Activated naive CD4-positive, alpha-beta T cell treated with anti-CD3 and anti-CD28 coated beads, Interleukin-2, amount 10 ng/mL, durations not matched to agents 7 days and 5 days (primary cell): ENCODE results near the gene FRMD5.
A peak's percentile ranks its signal among the peaks of the same experiment; 100 is the strongest.

Source experiments
- CTCF ChIA-PET: fragments of 350-600 bp; sonication (Branson Sonifier 250); formaldehyde crosslinking; loops from one replicate; lab custom pipeline; 2021; ENCODE audit warnings: antibody characterized with exemption; lab: Charles Lee
- DNase-seq: peaks from one replicate; pipeline ENCODE4 v3.0.0-alpha.2; 2020
- H3K27ac Mint-ChIP-seq: one replicate; pipeline ENCODE4 v1.8.0; 2021; ENCODE audit warnings: mild to moderate bottlenecking, moderate library complexity, mixed read lengths
- H3K27me3 Mint-ChIP-seq: one replicate; pipeline ENCODE4 v1.8.0; 2021; ENCODE audit warnings: mild to moderate bottlenecking, mixed read lengths
- H3K36me3 Mint-ChIP-seq: one replicate; pipeline ENCODE4 v1.8.0; 2021; ENCODE audit warnings: mixed read lengths
- H3K4me1 Mint-ChIP-seq: one replicate; pipeline ENCODE4 v1.8.0; 2021; ENCODE audit warnings: mixed read lengths
- H3K4me3 Mint-ChIP-seq: one replicate; pipeline ENCODE4 v1.8.0; 2021; ENCODE audit warnings: mild to moderate bottlenecking, moderate library complexity, mixed read lengths
- H3K9me3 Mint-ChIP-seq: one replicate; pipeline ENCODE4 v1.8.0; 2021; ENCODE audit warnings: mixed read lengths

FRMD5 gene

DNA sequence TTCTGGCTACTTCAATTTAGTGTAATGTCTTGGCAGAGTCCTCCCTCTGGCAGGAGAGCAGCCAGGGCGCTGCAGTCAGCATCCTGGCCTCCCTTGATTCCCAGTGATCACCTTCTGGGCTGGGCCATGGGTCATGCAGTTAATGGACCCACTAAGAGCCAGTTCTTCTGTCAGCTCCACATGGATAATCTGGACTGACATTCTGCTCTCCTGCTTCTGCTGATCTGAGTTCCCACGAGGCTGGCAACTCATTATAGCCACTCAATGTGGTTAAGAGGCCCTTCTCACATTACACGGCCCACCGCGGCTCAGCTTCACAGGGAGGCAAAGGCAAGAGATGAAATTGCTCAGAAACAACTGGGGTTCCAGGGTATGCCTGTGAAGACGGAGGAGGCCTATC, 274.3 kb downstream of the FRMD5 start:
- H3K27me3 Mint-ChIP-seq: peaks cover 4% of the 10 kb centered on the region
- H3K4me1 Mint-ChIP-seq: no peaks in the 10 kb centered on the region
- H3K4me3 Mint-ChIP-seq: no peak overlapping the region
- CTCF ChIA-PET: no interaction called here
- no peaks in the 10 kb centered on the region for H3K9me3 Mint-ChIP-seq
- no peaks in the 10 kb centered on the region for H3K36me3 Mint-ChIP-seq
- H3K27ac Mint-ChIP-seq: no peak overlapping the region
- no peak for DNase-seq

- H3K4me1 Mint-ChIP-seq: no peaks in the 10 kb centered on the region
- DNase-seq: no peak
- H3K9me3 Mint-ChIP-seq: no peaks in the 10 kb centered on the region
- H3K4me3 Mint-ChIP-seq: no peak overlapping the region
- no peaks in the 10 kb centered on the region for H3K36me3 Mint-ChIP-seq
- CTCF ChIA-PET: no interaction called here
- H3K27ac Mint-ChIP-seq: no peak overlapping the region
- peaks cover 4% of the 10 kb centered on the region for H3K27me3 Mint-ChIP-seq
These were observed 274.8 kb downstream of the FRMD5 start for GRCh38 chr15:43920254-43920600.

- H3K27me3 Mint-ChIP-seq: peaks cover 4% of the 10 kb centered on the region
- no peak for DNase-seq
- CTCF ChIA-PET: no interaction called here
- no peaks in the 10 kb centered on the region for H3K9me3 Mint-ChIP-seq
- H3K4me3 Mint-ChIP-seq: no peak overlapping the region
- no peak overlapping the region for H3K27ac Mint-ChIP-seq
- H3K36me3 Mint-ChIP-seq: no peaks in the 10 kb centered on the region
- H3K4me1 Mint-ChIP-seq: no peaks in the 10 kb centered on the region
These were observed 275.4 kb downstream of the FRMD5 start for GRCh38 chr15:43919540-43920253.

GRCh38 chr15:43918717-43919116, 276.4 kb downstream of the FRMD5 start:
- no peak for DNase-seq
- no peak overlapping the region for H3K27ac Mint-ChIP-seq

GRCh38 chr15:43916326-43916660, 278.8 kb downstream of the FRMD5 start:
- Mint-ChIP-seq H3K36me3 (no peaks in the 10 kb centered on the region), H3K4me3 (no peak overlapping the region), H3K4me1 (no peaks in the 10 kb centered on the region), H3K27me3 (no peaks in the 10 kb centered on the region), H3K9me3 (no peaks in the 10 kb centered on the region), H3K27ac (no peak overlapping the region)
- CTCF ChIA-PET: interaction anchor here (2.5 kb wide), 1 partner anchor 13 kb away, joined by 13 read pairs; no protein-coding TSS in a partner anchor
- no peak for DNase-seq

More at GRCh38 chr15:43918717-43919116, 276.4 kb downstream of the FRMD5 start:
- Mint-ChIP-seq H3K27me3 (peaks cover 4% of the 10 kb centered on the region), H3K4me1 (no peaks in the 10 kb centered on the region), H3K36me3 (no peaks in the 10 kb centered on the region), H3K4me3 (no peak overlapping the region), H3K9me3 (no peaks in the 10 kb centered on the region)
- CTCF ChIA-PET: interaction anchor here (0.6 kb wide), 1 partner anchor 146 kb away, joined by 3 read pairs; no protein-coding TSS in a partner anchor

GRCh38 chr15:43915631-43916325, 279.3 kb downstream of the FRMD5 start:
- no peaks in the 10 kb centered on the region for H3K36me3 Mint-ChIP-seq
- no peak for DNase-seq

DNA sequence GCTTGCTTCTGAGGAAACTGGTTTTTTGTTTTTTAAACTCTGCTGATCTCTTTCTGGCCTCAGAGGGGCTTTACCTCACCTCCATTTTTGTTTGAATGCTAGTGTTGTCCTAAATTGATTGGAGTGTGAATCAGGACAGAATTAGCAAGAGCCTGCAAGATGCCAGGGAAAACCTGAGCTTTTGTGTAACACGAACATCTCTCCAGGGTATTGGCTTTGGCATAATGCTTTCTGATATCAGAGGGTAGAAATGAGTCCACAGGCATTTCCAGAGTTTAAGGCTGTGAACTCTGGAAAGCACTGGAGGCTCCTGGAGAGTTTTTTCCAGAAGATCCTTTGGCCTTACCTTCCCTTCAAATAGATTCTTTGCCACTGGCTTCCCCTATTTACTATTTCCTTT, 281.1 kb downstream of the FRMD5 start:
- no peaks in the 10 kb centered on the region for H3K9me3 Mint-ChIP-seq
- CTCF ChIA-PET: no interaction called here
- no peaks in the 10 kb centered on the region for H3K4me1 Mint-ChIP-seq
- no peaks in the 10 kb centered on the region for H3K27me3 Mint-ChIP-seq
- no peak for DNase-seq
- no peak overlapping the region for H3K27ac Mint-ChIP-seq
- H3K4me3 Mint-ChIP-seq: no peak overlapping the region
- H3K36me3 Mint-ChIP-seq: no peaks in the 10 kb centered on the region

More at GRCh38 chr15:43915631-43916325, 279.3 kb downstream of the FRMD5 start:
- no peaks in the 10 kb centered on the region for H3K27me3 Mint-ChIP-seq
- no peak overlapping the region for H3K4me3 Mint-ChIP-seq
- H3K9me3 Mint-ChIP-seq: no peaks in the 10 kb centered on the region
- no peaks in the 10 kb centered on the region for H3K4me1 Mint-ChIP-seq
- CTCF ChIA-PET: interaction anchor here (1.2 to 2.5 kb wide), 2 partner anchors 12 to 150 kb away, joined by 3 to 13 read pairs; no protein-coding TSS in a partner anchor
- no peak overlapping the region for H3K27ac Mint-ChIP-seq

GRCh38 chr15:43913026-43913780, 281.9 kb downstream of the FRMD5 start:
- Mint-ChIP-seq H3K27ac (peak overlapping the region; percentile 20), H3K36me3 (no peaks in the 10 kb centered on the region), H3K27me3 (no peaks in the 10 kb centered on the region), H3K4me1 (no peaks in the 10 kb centered on the region), H3K9me3 (no peaks in the 10 kb centered on the region), H3K4me3 (no peak overlapping the region)
- DNase-seq: no peak
- CTCF ChIA-PET: no interaction called here

GRCh38 chr15:43912208-43912607, 282.9 kb downstream of the FRMD5 start:
- DNase-seq: no peak
- CTCF ChIA-PET: no interaction called here
- no peaks in the 10 kb centered on the region for H3K9me3 Mint-ChIP-seq
- no peak overlapping the region for H3K27ac Mint-ChIP-seq
- H3K4me3 Mint-ChIP-seq: no peak overlapping the region
- H3K27me3 Mint-ChIP-seq: no peaks in the 10 kb centered on the region
- H3K36me3 Mint-ChIP-seq: no peaks in the 10 kb centered on the region
- H3K4me1 Mint-ChIP-seq: no peaks in the 10 kb centered on the region

DNA sequence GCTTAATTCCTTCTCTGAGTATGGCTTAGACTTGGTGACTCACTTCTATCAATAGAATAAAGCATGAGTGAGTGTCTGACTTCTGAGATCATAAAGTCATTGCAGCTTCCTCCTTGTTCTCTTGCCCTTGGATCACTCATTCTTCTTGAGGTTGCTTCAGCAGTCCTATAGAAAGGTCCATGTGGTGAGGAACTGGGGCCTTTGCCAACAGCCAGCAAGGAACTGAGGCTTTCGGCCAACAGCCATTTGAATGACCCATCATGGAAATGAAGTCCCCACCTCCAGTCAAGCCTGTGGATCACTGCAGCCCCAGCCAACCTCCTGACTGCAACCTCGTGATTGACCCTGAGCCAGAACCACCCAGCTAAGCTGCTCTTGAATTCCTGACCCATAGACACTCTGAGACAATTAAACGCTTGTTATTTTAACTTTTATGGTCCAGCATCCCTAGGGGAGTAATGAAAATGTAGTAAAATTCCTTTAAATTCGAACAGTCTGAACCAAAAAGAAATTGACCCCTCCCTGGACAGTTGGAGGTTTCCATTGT, 283.8 kb downstream of the FRMD5 start:
- no peak overlapping the region for H3K27ac Mint-ChIP-seq
- no peaks in the 10 kb centered on the region for H3K4me1 Mint-ChIP-seq
- no peaks in the 10 kb centered on the region for H3K27me3 Mint-ChIP-seq
- no peaks in the 10 kb centered on the region for H3K9me3 Mint-ChIP-seq
- H3K4me3 Mint-ChIP-seq: no peak overlapping the region
- DNase-seq: no peak
- H3K36me3 Mint-ChIP-seq: no peaks in the 10 kb centered on the region
- CTCF ChIA-PET: interaction anchor here (1.1 kb wide), 1 partner anchor 155 kb away, joined by 4 read pairs; no protein-coding TSS in a partner anchor

DNA sequence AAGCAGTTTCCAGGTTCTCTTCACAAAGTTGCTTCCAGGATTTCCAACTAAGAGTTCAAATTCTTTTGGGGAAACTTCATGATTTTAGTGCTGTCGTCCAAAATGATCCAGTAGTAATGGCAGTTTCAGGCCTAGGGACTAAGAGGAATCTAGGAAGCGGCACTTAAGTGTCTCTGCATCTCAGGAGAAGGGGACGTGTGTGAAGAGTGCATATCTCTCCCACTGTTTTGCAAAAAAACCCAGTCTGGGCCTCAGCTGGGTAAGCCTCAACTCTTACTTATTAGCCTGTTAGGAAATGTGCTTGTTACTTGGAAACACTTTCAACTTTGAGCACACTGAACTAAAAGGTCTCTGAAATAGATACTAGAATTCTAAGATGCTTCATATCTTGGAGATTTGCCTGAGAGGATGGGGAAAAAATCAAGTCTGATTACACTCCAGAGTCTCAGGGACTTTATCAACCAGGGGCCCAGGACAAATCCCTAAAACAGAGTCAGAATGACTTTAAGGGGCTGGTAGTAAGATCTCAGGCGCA, 286.5 kb downstream of the FRMD5 start:
- Mint-ChIP-seq H3K9me3 (no peaks in the 10 kb centered on the region), H3K27me3 (no peaks in the 10 kb centered on the region), H3K27ac (no peak overlapping the region), H3K36me3 (no peaks in the 10 kb centered on the region), H3K4me3 (no peak overlapping the region), H3K4me1 (peaks cover 2% of the 10 kb centered on the region)
- DNase-seq: no peak
- CTCF ChIA-PET: no interaction called here

DNA sequence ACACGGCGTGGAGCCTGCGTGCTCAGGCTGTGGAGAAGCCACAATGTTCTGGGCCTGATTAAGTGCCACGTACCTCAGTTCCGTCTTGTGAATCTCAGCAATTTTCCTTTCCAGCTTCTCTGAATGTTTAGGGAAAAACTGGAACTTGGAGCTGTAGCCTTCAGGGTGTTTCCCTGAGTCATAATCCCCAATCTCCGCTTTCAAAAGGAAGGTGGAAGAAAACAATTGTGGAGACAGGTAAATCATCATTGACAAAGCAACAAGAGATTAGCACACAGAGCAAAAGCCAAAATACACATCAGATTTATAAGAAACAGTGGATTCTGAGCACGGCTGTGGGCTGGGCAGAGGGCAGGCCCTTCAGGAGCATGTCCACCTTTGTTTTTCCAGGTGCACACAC, 289.3 kb downstream of the FRMD5 start:
- H3K9me3 Mint-ChIP-seq: no peaks in the 10 kb centered on the region
- DNase-seq: no peak
- no peak overlapping the region for H3K4me3 Mint-ChIP-seq
- no peak overlapping the region for H3K27ac Mint-ChIP-seq
- peaks cover 2% of the 10 kb centered on the region for H3K4me1 Mint-ChIP-seq
- H3K27me3 Mint-ChIP-seq: no peaks in the 10 kb centered on the region
- no peaks in the 10 kb centered on the region for H3K36me3 Mint-ChIP-seq
- CTCF ChIA-PET: interaction anchor here (1.8 kb wide), 1 partner anchor 160 kb away, joined by 6 read pairs; no protein-coding TSS in a partner anchor

- Mint-ChIP-seq H3K27me3 (no peaks in the 10 kb centered on the region), H3K9me3 (no peaks in the 10 kb centered on the region), H3K36me3 (no peaks in the 10 kb centered on the region), H3K4me3 (no peak overlapping the region), H3K27ac (no peak overlapping the region), H3K4me1 (peaks cover 2% of the 10 kb centered on the region)
- DNase-seq: peak; percentile 69
- CTCF ChIA-PET: interaction anchor here (0.6 to 4.1 kb wide), 16 partner anchors 12 to 600 kb away, joined by 3 to 62 read pairs (median 4); no protein-coding TSS in a partner anchor
These were observed 291.2 kb downstream of the FRMD5 start for GRCh38 chr15:43903864-43904290.

GRCh38 chr15:43901495-43901894, 293.6 kb downstream of the FRMD5 start:
- Mint-ChIP-seq H3K4me1 (peaks cover 2% of the 10 kb centered on the region), H3K27ac (no peak overlapping the region), H3K9me3 (no peaks in the 10 kb centered on the region), H3K4me3 (no peak overlapping the region), H3K27me3 (no peaks in the 10 kb centered on the region), H3K36me3 (no peaks in the 10 kb centered on the region)
- CTCF ChIA-PET: interaction anchor here (1.3 to 4.1 kb wide), 3 partner anchors 10 to 169 kb away, joined by 3 to 62 read pairs (median 3); no protein-coding TSS in a partner anchor
- DNase-seq: no peak
